ENCODE data around the gene ANKRD11. TPM values are rescaled to one million over a fixed set of nuclear protein-coding genes. Genes with fewer than 3 reads are reported as not detected.

Gene ANKRD11
- polyA plus RNA-seq, 3 donors = 3.2 to 62.4 (median 5.4) TPM

DNA sequence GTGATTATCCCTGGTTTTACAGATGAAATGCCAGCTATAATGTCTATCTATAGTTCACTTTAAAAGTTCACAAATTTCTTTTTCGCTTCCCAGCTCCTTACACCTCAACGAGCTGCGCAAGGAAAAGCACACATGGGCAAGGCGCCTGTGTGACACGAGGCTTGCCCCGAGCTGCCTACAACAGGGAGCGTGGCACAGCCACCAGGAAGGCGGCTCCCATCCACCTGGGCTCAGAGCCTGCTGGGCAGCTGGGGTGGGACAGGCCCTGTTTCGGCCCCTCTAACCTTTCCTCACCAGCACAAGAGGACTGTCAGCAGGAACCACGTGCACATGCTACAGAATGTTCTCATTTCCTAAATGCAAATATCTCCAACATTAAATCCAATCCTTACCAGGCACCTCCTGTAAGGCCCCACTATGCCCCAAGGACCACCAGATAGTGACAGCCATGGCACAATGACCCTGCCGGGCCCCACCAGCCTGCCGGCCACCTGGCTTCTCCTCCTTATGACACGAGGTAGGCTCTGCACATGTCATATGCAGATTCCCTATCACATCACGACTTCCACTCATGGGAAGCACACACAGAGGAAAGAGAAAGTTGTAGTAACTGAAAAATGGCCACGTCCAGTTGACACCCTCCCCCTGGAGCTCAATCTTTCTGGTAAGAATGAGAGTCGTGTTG lies 180.8 kb downstream of the ANKRD11 start:
- H3K27ac ChIP-seq (ENCODE audit: low read depth in 1 of 2, low read length in 2 of 2) = peak overlapping the region in 1 of 2 donors; percentile 36
- Mint-ChIP-seq H3K4me3 (no peak overlapping the region), H3K27me3 (ENCODE audit: low read depth in 3 of 3) (peaks cover 0 to 2% (median 2%) of the 10 kb centered on the region in 3 donors), H3K27ac (peak overlapping the region in 3 of 7 donors; percentile 13 to 64 (median 47)), H3K9me3 (peaks cover 0 to 3% (median 0%) of the 10 kb centered on the region in 7 donors), H3K36me3 (peaks cover 44 to 71% of the 10 kb centered on the region in 2 donors), H3K4me1 (no peaks in the 10 kb centered on the region)
- no peak overlapping the region for H3K4me3 ChIP-seq (replicated peaks in 1 of 3; ENCODE audit: low read depth in 2 of 3, low read length in 3 of 3)
- no peaks in the 10 kb centered on the region for H3K27me3 ChIP-seq (ENCODE audit: control insufficient read depth in 2 of 2, insufficient read depth in 2 of 2, low read length in 2 of 2)
- no peak overlapping the region for H3K4me2 ChIP-seq (replicated peaks; ENCODE audit: extremely low read depth, low read length, poor library complexity, severe bottlenecking)
- no peak overlapping the region for H3K9ac ChIP-seq (ENCODE audit: insufficient read depth, low read length, poor library complexity, severe bottlenecking)
- peaks cover 100% of the 10 kb centered on the region for H4K20me1 ChIP-seq (ENCODE audit: insufficient read depth, low read length)
- H3K4me1 ChIP-seq (ENCODE audit: control insufficient read depth in 1 of 2, insufficient read depth in 2 of 2, low read length in 2 of 2) = no peaks in the 10 kb centered on the region
- peaks cover 87% of the 10 kb centered on the region for H3K79me2 ChIP-seq (ENCODE audit: insufficient read depth, low read length)
- intact Hi-C loops (cut with micrococcal nuclease) = no loop called here
- WGBS (ENCODE audit: insufficient coverage) = 88% methylated on average over 10 of the region's 16 CpGs
- H2AFZ ChIP-seq (ENCODE audit: insufficient read depth, low read depth, low read length, poor library complexity, severe bottlenecking) = no peak overlapping the region
- TF ChIP-seq, protein P1, sequence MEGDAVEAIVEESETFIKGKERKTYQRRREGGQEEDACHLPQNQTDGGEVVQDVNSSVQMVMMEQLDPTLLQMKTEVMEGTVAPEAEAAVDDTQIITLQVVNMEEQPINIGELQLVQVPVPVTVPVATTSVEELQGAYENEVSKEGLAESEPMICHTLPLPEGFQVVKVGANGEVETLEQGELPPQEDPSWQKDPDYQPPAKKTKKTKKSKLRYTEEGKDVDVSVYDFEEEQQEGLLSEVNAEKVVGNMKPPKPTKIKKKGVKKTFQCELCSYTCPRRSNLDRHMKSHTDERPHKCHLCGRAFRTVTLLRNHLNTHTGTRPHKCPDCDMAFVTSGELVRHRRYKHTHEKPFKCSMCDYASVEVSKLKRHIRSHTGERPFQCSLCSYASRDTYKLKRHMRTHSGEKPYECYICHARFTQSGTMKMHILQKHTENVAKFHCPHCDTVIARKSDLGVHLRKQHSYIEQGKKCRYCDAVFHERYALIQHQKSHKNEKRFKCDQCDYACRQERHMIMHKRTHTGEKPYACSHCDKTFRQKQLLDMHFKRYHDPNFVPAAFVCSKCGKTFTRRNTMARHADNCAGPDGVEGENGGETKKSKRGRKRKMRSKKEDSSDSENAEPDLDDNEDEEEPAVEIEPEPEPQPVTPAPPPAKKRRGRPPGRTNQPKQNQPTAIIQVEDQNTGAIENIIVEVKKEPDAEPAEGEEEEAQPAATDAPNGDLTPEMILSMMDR (IDR thresholded peaks at IDR 0.05) = no peak
- H3K9me3 ChIP-seq (replicated peaks in 1 of 2; ENCODE audit: control insufficient read depth in 1 of 2, insufficient read depth in 1 of 2, low read length in 2 of 2) = no peaks in the 10 kb centered on the region
- DNase-seq = no peak
- H3K36me3 ChIP-seq (replicated peaks in 1 of 2; ENCODE audit: control insufficient read depth in 1 of 2, insufficient read depth in 2 of 2, low read length in 2 of 2) = peaks cover 32 to 75% of the 10 kb centered on the region in 2 donors

DNA sequence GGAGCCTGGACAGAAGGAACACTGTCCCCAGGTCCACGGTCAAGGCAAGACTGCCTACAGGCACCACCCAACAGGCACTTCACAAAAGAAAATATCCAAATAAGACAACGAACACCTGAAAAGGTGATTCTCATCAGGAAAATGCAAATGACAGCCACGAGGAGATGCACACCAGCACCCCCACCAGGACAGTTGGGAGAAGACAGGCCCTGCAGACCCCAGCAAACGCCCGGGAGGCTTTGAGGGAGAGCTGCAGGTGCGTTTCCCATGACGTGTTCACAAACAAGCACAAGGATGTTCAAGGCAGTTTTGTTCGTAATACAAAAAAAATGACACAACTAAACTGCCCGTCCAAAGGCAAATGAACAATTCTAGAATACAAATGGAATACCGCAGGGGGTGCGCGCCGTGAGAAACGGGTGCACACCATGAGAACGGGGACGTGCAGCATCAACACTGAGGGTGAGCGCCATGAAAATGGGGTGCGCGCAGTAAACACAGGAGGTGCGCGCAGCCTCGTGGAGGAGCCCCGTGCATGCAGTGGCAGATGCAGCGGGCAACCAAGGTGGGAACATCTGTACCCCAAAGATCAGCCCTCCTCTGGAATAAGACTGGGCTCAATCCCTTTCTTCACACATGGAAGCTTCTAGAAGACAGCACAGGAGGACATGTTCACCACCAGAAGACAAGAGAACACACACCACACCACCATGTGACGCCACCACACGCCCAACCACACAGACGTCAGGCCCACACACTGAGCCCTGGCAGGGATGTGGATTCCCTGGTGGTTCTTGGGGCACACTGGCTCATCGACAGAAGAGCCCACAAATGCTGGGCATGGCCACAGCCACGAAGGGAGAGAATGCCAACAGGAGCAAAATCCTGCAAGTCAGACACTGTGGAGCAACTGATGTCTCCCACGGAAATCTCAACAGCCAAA lies 181.7 kb downstream of the ANKRD11 start:
- Histone ChIP-seq H2AFZ (ENCODE audit: insufficient read depth, low read depth, low read length, poor library complexity, severe bottlenecking) (no peak overlapping the region), H3K9me3 (replicated peaks in 1 of 2; ENCODE audit: control insufficient read depth in 1 of 2, insufficient read depth in 1 of 2, low read length in 2 of 2) (no peaks in the 10 kb centered on the region), H3K4me1 (ENCODE audit: control insufficient read depth in 1 of 2, insufficient read depth in 2 of 2, low read length in 2 of 2) (no peaks in the 10 kb centered on the region), H3K36me3 (replicated peaks in 1 of 2; ENCODE audit: control insufficient read depth in 1 of 2, insufficient read depth in 2 of 2, low read length in 2 of 2) (peaks cover 40 to 75% of the 10 kb centered on the region in 2 donors), H3K4me2 (replicated peaks; ENCODE audit: extremely low read depth, low read length, poor library complexity, severe bottlenecking) (no peak overlapping the region), H3K9ac (ENCODE audit: insufficient read depth, low read length, poor library complexity, severe bottlenecking) (no peak overlapping the region), H3K79me2 (ENCODE audit: insufficient read depth, low read length) (peaks cover 87% of the 10 kb centered on the region), H3K4me3 (replicated peaks in 1 of 3; ENCODE audit: low read depth in 2 of 3, low read length in 3 of 3) (no peak overlapping the region), H4K20me1 (ENCODE audit: insufficient read depth, low read length) (peaks cover 100% of the 10 kb centered on the region), H3K27me3 (ENCODE audit: control insufficient read depth in 2 of 2, insufficient read depth in 2 of 2, low read length in 2 of 2) (no peaks in the 10 kb centered on the region), H3K27ac (ENCODE audit: low read depth in 1 of 2, low read length in 2 of 2) (peak overlapping the region in 1 of 2 donors; percentile 36)
- TF ChIP-seq, protein P1 (IDR thresholded peaks at IDR 0.05) = peak; percentile 64
- no peak overlapping the region for H3K4me3 Mint-ChIP-seq
- peaks cover 44 to 71% of the 10 kb centered on the region in 2 donors for H3K36me3 Mint-ChIP-seq
- no peak for DNase-seq
- peaks cover 3% of the 10 kb centered on the region for H3K4me1 Mint-ChIP-seq
- peaks cover 0 to 2% (median 2%) of the 10 kb centered on the region in 3 donors for H3K27me3 Mint-ChIP-seq (ENCODE audit: low read depth in 3 of 3)
- peak overlapping the region in 3 of 7 donors; percentile 5 to 78 (median 37) for H3K27ac Mint-ChIP-seq
- intact Hi-C loops (cut with micrococcal nuclease) = no loop called here
- peaks cover 0 to 3% (median 0%) of the 10 kb centered on the region in 7 donors for H3K9me3 Mint-ChIP-seq
- WGBS (ENCODE audit: insufficient coverage) = 86% methylated on average over 27 of the region's 30 CpGs

Measured in CD14-positive monocyte (primary cell).